SK-N-SH treated with all-trans-retinoic acid at 6 μM for 48 hours (cell line): Measurements from ENCODE around the gene ZNF778.

Source experiments
- ATAC-seq: fragments of 200-7000 bp; cut with Tn5 transposase; 3 replicates; pipeline ENCODE4 v1.9.1; 2020; ENCODE audit warnings: mild to moderate bottlenecking, moderate library complexity
- ARNTL ChIP-seq: fragments of 450-650 bp; formaldehyde crosslinking; IDR thresholded peaks from 2 replicates; pipeline ENCODE4 v1.5.0; 2020; ENCODE audit warnings: low read depth, mild to moderate bottlenecking, moderate library complexity, borderline replicate concordance
- BACH2 ChIP-seq: fragments of 250-450 bp; sonication (Bioruptor Pico); IDR thresholded peaks from 2 replicates; pipeline ENCODE4 v1.9.0; 2021; ENCODE audit warnings: mild to moderate bottlenecking, borderline replicate concordance
- CREB5 ChIP-seq: fragments of 250-450 bp; sonication (Bioruptor Pico); IDR thresholded peaks from 2 replicates; pipeline ENCODE4 v1.5.1; 2020; ENCODE audit warnings: low read depth, mild to moderate bottlenecking, moderate library complexity
- CSDC2 ChIP-seq: fragments of 250-450 bp; sonication (Bioruptor Pico); IDR thresholded peaks from 2 replicates; pipeline ENCODE4 v1.5.0; 2020; ENCODE audit warnings: mild to moderate bottlenecking, moderate library complexity
- CSRNP3 ChIP-seq: fragments of 250-450 bp; sonication (Bioruptor Pico); IDR thresholded peaks from 2 replicates; pipeline ENCODE4 v1.5.1; 2021; ENCODE audit warnings: mild to moderate bottlenecking, moderate library complexity
- ESRRG ChIP-seq: fragments of 250-450 bp; sonication (Bioruptor Pico); IDR thresholded peaks from 2 replicates; pipeline ENCODE4 v1.6.1; 2021; ENCODE audit warnings: mild to moderate bottlenecking
- GLIS3 ChIP-seq: fragments of 250-450 bp; sonication (Bioruptor Pico); IDR thresholded peaks from 2 replicates; pipeline ENCODE4 v1.5.0; 2020; ENCODE audit warnings: mild to moderate bottlenecking, moderate library complexity
- ISL1 ChIP-seq: fragments of 250-450 bp; sonication (Bioruptor Pico); IDR thresholded peaks from 2 replicates; pipeline ENCODE4 v2.1.2; 2022; ENCODE audit warnings: mild to moderate bottlenecking, moderate library complexity
- OSR1 ChIP-seq: fragments of 250-450 bp; sonication (Bioruptor Pico); IDR thresholded peaks from 2 replicates; pipeline ENCODE4 v1.8.0; 2022; ENCODE audit warnings: moderate library complexity, mild to moderate bottlenecking, inconsistent platforms
- PATZ1 ChIP-seq: fragments of 250-450 bp; sonication (Bioruptor Pico); IDR thresholded peaks from 2 replicates; pipeline ENCODE4 v1.8.0; 2020; ENCODE audit warnings: mild to moderate bottlenecking, moderate library complexity, borderline replicate concordance
- POU6F1 ChIP-seq: fragments of 250-450 bp; sonication (Bioruptor Pico); IDR thresholded peaks from 2 replicates; pipeline ENCODE4 v1.8.0; 2021; ENCODE audit warnings: low read depth, mild to moderate bottlenecking, moderate library complexity, borderline replicate concordance
- PPARA ChIP-seq: fragments of 250-450 bp; sonication (Bioruptor Pico); IDR thresholded peaks from 2 replicates; pipeline ENCODE4 v1.5.0; 2020; ENCODE audit warnings: mild to moderate bottlenecking, borderline replicate concordance
- RARB ChIP-seq: fragments of 250-450 bp; sonication (Bioruptor Pico); IDR thresholded peaks from 2 replicates; pipeline ENCODE4 v1.8.0; 2021; ENCODE audit warnings: mild to moderate bottlenecking, moderate library complexity
- TCF4 ChIP-seq: fragments of 250-450 bp; sonication (Bioruptor Pico); IDR thresholded peaks from 2 replicates; pipeline ENCODE4 v1.8.0; 2021; ENCODE audit warnings: mild to moderate bottlenecking, moderate library complexity, borderline replicate concordance
- TOX ChIP-seq: fragments of 250-450 bp; sonication (Bioruptor Pico); IDR thresholded peaks from 2 replicates; pipeline ENCODE4 v1.8.0; 2021; ENCODE audit warnings: mild to moderate bottlenecking, moderate library complexity, borderline replicate concordance
- TSHZ2 ChIP-seq: fragments of 250-450 bp; sonication (Bioruptor Pico); IDR thresholded peaks from 2 replicates; pipeline ENCODE4 v1.5.0; 2020; ENCODE audit warnings: mild to moderate bottlenecking, moderate library complexity
- ZC3H10 ChIP-seq: fragments of 250-450 bp; sonication (Bioruptor Pico); IDR thresholded peaks from 2 replicates; pipeline ENCODE4 v1.5.1; 2021; ENCODE audit warnings: mild to moderate bottlenecking, moderate library complexity
- ZFP3 ChIP-seq: fragments of 250-450 bp; sonication (Bioruptor Pico); IDR thresholded peaks from 2 replicates; pipeline ENCODE4 v1.5.0; 2020; ENCODE audit warnings: mild to moderate bottlenecking, moderate library complexity
- ZNF565 ChIP-seq: fragments of 450-650 bp; formaldehyde crosslinking; conservative IDR thresholded peaks from 2 replicates; pipeline ENCODE4 v1.5.0; 2020; ENCODE audit warnings: low read depth, mild to moderate bottlenecking, moderate library complexity
- ZNF70 ChIP-seq: fragments of 450-650 bp; formaldehyde crosslinking; IDR thresholded peaks from 2 replicates; pipeline ENCODE4 v1.5.0; 2020; ENCODE audit warnings: mild to moderate bottlenecking, moderate library complexity
- ZNF8 ChIP-seq: fragments of 450-650 bp; formaldehyde crosslinking; IDR thresholded peaks from 2 replicates; pipeline ENCODE4 v1.5.0; 2020; ENCODE audit warnings: mild to moderate bottlenecking, moderate library complexity

ZNF778 gene

GRCh38 chr16:89183975-89184676 lies 33.4 kb upstream of the ZNF778 start:
- TF ChIP-seq GLIS3 (CRISPR knock-in tag) (no peak), BACH2 (no peak), PATZ1 (CRISPR knock-in tag) (no peak), ARNTL (CRISPR knock-in tag) (no peak), PPARA (CRISPR knock-in tag) (no peak), ZC3H10 (CRISPR knock-in tag) (no peak), CREB5 (no peak), ISL1 (CRISPR knock-in tag) (no peak), CSDC2 (no peak), CSRNP3 (CRISPR knock-in tag) (no peak), RARB (no peak), TOX (CRISPR knock-in tag) (no peak), ZNF565 (CRISPR knock-in tag) (no peak), ZNF8 (CRISPR knock-in tag) (no peak), TSHZ2 (CRISPR knock-in tag) (no peak), ESRRG (CRISPR knock-in tag) (no peak), POU6F1 (no peak), ZNF70 (CRISPR knock-in tag) (no peak), ZFP3 (no peak), OSR1 (CRISPR knock-in tag) (no peak)
- no peak; the same call in 1 of the 3 replicates for ATAC-seq

GRCh38 chr16:89184677-89184932 lies 32.9 kb upstream of the ZNF778 start:
- TF ChIP-seq ZFP3: no peak
- no peak for ATAC-seq

- no peak for TF ChIP-seq RARB
- TF ChIP-seq CSRNP3 (CRISPR knock-in tag): no peak
- TF ChIP-seq PATZ1 (CRISPR knock-in tag): no peak
- no peak for TF ChIP-seq ZNF8 (CRISPR knock-in tag)
- no peak for TF ChIP-seq POU6F1
- TF ChIP-seq ESRRG (CRISPR knock-in tag): no peak
- TF ChIP-seq TCF4 (CRISPR knock-in tag): no peak
- TF ChIP-seq OSR1 (CRISPR knock-in tag): no peak
- no peak for TF ChIP-seq ZFP3
- no peak for TF ChIP-seq ARNTL (CRISPR knock-in tag)
- TF ChIP-seq GLIS3 (CRISPR knock-in tag): no peak
- no peak for TF ChIP-seq TOX (CRISPR knock-in tag)
- TF ChIP-seq, all 23 proteins: peak for 0
- peak; percentile 16 for ATAC-seq
Observed at GRCh38 chr16:89184933-89185794, 32.3 kb upstream of the ZNF778 start.
